8988T (cell line): ENCODE measurements around the gene ARPP21.
"Not testable (repeated sequence)": the region's sequence is repeated elsewhere in the genome, so short reads cannot be mapped to it uniquely, and the experiment has no call there.

Source experiments
- DNase-seq: peaks from one replicate; pipeline ENCODE4 v3.0.0; 2011

Gene ARPP21

GRCh38 chr3:35785234-35785888, 146.0 kb downstream of the ARPP21 start:
- DNase-seq = no peak

- no peak for DNase-seq
Measured at GRCh38 chr3:35787936-35788335, 148.6 kb downstream of the ARPP21 start.

DNA sequence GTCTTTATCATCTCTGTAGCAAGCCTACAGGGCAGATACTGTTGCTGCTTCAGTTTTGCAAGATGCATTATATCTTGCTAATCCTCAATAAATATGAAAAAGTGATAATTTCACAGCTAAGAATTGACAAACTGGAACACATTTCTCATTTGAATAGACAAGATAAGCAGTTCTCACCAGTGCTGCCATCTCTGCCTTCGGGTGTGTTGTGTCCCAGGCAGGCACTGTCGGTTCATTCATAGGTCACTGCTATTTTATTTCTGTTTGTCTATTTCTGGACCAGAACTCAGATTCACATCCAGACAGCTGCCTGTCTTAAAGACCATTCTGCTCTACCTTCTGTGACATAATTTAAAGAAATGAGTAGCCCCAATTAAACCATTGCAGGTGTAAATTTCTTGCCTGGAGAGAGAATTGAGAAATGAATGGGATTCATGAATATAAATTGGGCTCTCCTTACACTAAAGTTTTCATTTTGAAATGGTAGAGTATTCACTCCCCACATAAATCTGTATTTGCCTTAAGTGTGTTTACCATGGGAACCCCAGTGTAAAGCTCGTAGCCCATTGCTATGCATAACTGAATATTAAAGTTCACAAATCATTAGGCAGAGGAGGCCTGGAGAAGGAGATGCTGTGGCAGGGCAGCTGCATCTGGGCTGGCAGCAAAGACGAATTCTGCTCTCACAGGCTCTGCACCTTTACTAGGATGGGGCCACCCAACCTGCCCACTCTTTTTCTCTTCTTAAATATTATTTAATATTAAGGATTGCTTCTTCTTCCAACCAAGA, 149.9 kb downstream of the ARPP21 start:
- no peak for DNase-seq

GRCh38 chr3:35790764-35791163, 151.4 kb downstream of the ARPP21 start:
- DNase-seq = no peak

- no peak for DNase-seq
Measured at GRCh38 chr3:35793667-35794066, 154.3 kb downstream of the ARPP21 start.

DNA sequence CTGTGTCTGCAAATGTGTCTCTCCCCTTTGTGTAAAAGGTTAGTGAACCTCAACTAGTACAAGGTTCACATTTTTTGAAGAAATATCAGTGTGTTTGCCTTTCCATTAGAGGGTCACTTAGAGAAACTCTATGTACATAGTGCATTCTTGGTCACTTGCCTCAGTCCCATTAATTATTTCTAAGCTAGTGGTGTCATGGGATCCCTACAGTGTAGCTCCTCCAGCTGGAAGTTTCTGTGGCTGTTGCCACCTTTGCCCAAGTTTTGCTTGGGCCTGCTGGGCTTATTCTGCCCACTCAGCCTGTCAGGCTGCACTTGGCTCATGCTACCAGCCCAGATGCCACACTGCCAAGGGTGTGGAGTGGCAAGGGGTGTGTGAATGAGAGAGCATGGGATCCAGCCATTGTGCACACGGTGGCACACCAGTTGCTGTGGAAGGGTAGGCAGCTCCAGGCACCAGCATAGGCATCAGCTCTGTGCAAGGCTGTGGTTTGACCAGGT, 161.7 kb downstream of the ARPP21 start:
- DNase-seq = no peak

DNA sequence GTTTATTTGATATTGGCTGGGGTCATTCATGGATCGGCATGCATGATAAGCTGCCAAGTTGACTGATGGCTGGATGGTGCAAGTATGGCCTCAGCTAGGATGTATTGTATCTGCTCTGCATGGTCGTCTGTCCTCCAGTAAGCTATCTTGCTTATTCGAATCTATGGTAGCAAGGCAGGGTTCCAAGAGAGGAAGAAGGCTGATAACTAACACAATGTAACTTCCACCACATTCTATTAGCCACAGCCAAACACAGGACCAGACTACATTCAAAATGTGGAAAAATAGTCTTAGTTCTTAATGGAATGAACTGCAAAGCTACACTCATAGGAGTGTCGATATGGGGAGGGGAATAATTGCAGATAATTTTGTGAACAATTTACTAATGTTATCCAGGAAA, 175.2 kb downstream of the ARPP21 start:
- no peak for DNase-seq

DNA sequence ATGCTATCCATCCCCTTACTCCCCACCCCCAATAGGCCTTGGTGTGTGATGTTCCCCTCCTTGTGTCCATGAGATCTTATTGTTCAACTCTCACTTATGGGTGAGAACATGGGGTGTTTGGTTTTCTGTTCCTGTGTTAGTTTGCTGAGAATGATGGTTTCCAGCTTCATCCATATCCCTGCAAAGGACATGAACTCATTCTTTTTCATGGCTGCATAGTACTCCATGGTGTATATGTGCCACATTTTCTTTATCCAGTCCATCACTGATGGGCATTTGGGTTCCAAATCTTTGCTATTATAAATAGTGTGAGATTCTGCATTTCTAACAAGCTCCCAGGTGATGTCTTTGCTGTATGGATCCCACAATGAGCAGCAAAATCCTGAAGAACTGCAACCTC, 176.5 kb downstream of the ARPP21 start:
- not testable (repeated sequence) for DNase-seq

DNA sequence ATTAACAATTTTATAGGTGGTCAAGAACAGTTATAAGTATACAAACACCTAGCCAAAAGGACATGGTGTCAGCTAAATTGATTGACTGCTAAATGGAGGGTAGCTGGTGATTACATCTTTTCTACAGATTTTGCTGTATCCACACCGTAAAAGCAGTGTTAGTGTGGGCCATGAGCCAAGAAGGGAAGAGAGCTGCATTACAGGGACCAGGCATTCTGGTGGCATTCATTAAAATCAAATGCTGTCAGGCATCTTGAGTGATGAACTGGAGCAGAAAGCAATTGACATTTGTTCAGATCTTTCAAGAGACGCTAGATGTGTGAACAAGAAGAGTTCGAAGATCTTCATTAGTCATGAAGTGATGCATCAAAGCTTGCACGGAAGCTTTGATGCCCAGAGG, 177.9 kb downstream of the ARPP21 start:
- DNase-seq = no peak

GRCh38 chr3:35832140-35832571, 192.8 kb downstream of the ARPP21 start:
- DNase-seq = no peak
